ENCODE results near the gene FCHSD2.

DNA sequence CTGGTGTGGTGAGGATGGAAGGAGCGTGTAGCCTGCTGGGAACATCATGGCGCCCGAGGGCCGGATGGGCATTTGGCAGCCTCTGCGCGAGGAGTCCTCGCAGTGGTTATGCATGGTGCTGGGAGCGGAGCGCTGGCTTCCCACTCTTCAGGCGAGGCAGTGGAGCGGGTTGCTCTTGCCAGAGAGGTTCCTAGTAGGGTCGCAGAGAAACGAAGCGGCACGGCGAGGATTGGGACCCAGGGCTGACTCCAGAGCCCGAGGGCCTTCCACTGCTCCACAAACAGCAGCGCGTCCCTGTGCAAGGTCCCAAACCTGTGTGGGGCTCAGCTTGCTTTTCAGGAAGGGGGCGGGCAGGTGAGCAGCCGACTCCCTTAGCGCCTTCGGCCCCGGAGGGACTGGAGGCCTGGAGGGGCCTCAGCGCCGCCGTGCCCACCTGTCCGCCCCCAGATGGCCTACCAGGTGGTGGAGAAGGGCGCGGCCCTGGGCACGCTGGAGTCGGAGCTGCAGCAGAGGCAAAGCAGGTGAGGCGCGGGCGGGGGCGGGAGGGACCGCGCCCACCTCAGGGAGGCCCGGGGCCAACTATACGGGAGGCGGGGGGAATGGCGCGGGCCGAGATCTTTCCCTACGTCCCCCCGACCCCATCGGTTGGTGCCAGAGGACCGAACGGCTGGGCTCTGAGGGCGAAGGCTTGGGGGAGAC is 320.7 kb downstream of the FCHSD2 start:
- TF ChIP-seq, protein P1, sequence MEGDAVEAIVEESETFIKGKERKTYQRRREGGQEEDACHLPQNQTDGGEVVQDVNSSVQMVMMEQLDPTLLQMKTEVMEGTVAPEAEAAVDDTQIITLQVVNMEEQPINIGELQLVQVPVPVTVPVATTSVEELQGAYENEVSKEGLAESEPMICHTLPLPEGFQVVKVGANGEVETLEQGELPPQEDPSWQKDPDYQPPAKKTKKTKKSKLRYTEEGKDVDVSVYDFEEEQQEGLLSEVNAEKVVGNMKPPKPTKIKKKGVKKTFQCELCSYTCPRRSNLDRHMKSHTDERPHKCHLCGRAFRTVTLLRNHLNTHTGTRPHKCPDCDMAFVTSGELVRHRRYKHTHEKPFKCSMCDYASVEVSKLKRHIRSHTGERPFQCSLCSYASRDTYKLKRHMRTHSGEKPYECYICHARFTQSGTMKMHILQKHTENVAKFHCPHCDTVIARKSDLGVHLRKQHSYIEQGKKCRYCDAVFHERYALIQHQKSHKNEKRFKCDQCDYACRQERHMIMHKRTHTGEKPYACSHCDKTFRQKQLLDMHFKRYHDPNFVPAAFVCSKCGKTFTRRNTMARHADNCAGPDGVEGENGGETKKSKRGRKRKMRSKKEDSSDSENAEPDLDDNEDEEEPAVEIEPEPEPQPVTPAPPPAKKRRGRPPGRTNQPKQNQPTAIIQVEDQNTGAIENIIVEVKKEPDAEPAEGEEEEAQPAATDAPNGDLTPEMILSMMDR (IDR thresholded peaks at IDR 0.05; ENCODE audit: low read depth, low read length, missing input control) = no peak
- TF ChIP-seq, protein P2, sequence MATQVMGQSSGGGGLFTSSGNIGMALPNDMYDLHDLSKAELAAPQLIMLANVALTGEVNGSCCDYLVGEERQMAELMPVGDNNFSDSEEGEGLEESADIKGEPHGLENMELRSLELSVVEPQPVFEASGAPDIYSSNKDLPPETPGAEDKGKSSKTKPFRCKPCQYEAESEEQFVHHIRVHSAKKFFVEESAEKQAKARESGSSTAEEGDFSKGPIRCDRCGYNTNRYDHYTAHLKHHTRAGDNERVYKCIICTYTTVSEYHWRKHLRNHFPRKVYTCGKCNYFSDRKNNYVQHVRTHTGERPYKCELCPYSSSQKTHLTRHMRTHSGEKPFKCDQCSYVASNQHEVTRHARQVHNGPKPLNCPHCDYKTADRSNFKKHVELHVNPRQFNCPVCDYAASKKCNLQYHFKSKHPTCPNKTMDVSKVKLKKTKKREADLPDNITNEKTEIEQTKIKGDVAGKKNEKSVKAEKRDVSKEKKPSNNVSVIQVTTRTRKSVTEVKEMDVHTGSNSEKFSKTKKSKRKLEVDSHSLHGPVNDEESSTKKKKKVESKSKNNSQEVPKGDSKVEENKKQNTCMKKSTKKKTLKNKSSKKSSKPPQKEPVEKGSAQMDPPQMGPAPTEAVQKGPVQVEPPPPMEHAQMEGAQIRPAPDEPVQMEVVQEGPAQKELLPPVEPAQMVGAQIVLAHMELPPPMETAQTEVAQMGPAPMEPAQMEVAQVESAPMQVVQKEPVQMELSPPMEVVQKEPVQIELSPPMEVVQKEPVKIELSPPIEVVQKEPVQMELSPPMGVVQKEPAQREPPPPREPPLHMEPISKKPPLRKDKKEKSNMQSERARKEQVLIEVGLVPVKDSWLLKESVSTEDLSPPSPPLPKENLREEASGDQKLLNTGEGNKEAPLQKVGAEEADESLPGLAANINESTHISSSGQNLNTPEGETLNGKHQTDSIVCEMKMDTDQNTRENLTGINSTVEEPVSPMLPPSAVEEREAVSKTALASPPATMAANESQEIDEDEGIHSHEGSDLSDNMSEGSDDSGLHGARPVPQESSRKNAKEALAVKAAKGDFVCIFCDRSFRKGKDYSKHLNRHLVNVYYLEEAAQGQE (IDR thresholded peaks at IDR 0.05) = no peak
- TF ChIP-seq RXRA (IDR thresholded peaks at IDR 0.05) (no peak), JUND (IDR thresholded peaks at IDR 0.05) (no peak)
- TF ChIP-seq, protein P3, sequence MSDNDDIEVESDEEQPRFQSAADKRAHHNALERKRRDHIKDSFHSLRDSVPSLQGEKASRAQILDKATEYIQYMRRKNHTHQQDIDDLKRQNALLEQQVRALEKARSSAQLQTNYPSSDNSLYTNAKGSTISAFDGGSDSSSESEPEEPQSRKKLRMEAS (IDR thresholded peaks at IDR 0.05) = no peak

All from liver (tissue), 3 donors.